PC-9 (cell line): ENCODE results near the gene TAOK2.

ENCODE experiments used
- EZH2 ChIP-seq: fragments of 200-600 bp; sonication (generic); IDR thresholded peaks from 2 replicates; pipeline ENCODE4 v1.8.0; 2017; ENCODE audit warnings: antibody characterized with exemption, low read depth
- TF ChIP-seq, protein P1 (sequence below): fragments of 200-600 bp; sonication (generic); conservative IDR thresholded peaks from 2 replicates; pipeline ENCODE4 v1.6.1; 2017; ENCODE audit warnings: mixed run types, antibody characterized with exemption, mild to moderate bottlenecking, moderate library complexity

- TF ChIP-seq, protein P1, sequence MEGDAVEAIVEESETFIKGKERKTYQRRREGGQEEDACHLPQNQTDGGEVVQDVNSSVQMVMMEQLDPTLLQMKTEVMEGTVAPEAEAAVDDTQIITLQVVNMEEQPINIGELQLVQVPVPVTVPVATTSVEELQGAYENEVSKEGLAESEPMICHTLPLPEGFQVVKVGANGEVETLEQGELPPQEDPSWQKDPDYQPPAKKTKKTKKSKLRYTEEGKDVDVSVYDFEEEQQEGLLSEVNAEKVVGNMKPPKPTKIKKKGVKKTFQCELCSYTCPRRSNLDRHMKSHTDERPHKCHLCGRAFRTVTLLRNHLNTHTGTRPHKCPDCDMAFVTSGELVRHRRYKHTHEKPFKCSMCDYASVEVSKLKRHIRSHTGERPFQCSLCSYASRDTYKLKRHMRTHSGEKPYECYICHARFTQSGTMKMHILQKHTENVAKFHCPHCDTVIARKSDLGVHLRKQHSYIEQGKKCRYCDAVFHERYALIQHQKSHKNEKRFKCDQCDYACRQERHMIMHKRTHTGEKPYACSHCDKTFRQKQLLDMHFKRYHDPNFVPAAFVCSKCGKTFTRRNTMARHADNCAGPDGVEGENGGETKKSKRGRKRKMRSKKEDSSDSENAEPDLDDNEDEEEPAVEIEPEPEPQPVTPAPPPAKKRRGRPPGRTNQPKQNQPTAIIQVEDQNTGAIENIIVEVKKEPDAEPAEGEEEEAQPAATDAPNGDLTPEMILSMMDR, result no peak
- no peak for TF ChIP-seq EZH2
Measured at GRCh38 chr16:29927070-29927905, 46.4 kb upstream of the TAOK2 start.
